ENCODE measurements around the gene PCMTD2.
"Not testable (repeated sequence)": the region's sequence is repeated elsewhere in the genome, so short reads cannot be mapped to it uniquely, and the experiment has no call there.

The PCMTD2 gene

DNA sequence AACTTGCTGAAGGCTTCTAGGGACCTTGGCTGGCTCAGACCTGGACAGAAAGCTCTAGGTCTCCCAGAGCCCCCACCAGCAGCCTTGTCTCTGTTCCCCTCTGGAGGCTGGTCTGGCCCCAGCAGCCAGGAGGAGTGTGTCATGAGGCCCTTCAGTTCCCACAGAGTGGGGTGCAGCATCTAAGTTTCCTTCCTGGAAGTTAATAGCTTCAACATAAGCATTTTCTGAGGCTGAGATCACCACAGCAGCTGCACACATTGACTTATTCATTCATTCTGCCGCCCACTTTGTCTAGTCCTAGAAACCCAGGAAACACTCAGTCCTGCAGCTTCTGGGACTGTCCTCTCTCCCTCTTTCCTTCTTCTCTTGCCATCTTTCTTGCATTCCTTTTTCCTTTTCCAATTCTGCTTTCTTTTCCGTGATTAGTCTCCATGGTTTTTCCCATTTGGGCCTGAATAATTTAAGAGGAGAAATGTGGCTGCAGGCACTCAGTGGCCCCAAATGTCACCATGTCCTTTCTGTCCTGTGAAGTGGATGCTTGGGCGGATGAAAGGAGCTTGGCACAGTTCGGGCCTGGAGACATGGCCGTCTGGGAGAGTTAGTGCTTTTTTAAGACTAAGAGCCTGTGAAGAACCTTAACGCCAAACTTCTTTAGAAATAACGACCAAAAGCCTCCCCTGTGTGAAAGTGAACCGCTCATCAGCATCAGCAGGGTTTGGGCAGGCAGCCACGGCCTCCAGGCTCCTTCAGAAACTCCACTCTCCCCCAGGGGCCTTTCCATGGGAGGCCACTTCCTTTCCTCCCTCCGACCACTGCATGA lies 31.0 kb upstream of the PCMTD2 start:
- no peak for DNase-seq

DNA sequence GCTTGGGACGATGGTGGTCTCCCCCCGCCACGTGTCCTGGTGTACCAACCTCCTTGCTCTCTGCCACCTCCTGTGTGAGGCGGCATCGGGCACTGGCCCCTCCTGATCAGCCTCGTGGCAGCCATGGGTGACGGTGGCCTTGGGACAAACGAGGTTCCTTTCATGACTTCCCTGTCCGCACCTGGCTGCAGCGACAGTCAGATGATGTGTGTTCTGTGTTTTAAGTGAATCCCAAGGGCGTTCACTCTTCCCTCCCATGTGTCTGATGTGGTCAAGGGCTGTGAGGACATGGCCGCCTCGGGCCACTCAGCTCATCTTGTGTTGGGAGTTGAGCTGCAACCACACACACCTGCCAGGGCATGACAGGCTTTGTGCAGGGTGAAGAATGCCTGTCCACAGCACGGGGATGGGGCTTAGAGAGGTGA lies 30.4 kb upstream of the PCMTD2 start:
- no peak for DNase-seq

GRCh38 chr20:64225828-64226598 lies 29.5 kb upstream of the PCMTD2 start:
- DNase-seq, result no peak

- peak; percentile 29 for DNase-seq
Observed at GRCh38 chr20:64226686-64227580, 28.6 kb upstream of the PCMTD2 start.

DNA sequence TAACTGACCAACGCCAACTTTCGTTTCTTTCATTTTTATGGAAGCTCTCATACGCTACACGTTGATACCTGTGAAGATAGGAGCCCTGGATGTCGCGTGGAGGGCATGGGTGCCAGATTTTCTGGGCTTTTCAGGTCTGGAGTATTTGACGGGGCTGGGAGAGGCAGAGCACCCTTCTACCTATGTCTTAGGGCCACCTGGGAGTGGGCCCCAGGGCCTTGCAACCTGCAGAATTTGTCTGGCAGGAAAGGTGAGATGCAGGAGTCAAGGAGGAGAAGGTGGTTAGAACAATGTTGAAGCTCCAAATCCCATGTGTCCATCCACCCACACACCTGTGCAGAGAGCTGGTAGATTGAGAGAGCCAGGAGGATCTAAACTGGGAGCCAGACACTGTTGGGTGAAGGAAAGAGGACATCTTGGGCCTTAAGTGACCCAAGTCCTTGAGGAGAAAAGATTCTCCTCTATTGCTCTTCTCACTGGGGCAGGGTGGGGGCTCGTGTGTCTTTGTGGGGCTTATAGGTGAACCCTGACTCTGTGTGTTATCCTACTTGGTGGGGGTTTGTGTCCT lies 27.4 kb upstream of the PCMTD2 start:
- no peak for DNase-seq

- no peak for DNase-seq
Observed at GRCh38 chr20:64228751-64229506, 26.6 kb upstream of the PCMTD2 start.

- no peak for DNase-seq
Observed at GRCh38 chr20:64229507-64230061, 26.0 kb upstream of the PCMTD2 start.

- DNase-seq, result no peak
Observed at GRCh38 chr20:64230461-64231145, 24.9 kb upstream of the PCMTD2 start.

DNA sequence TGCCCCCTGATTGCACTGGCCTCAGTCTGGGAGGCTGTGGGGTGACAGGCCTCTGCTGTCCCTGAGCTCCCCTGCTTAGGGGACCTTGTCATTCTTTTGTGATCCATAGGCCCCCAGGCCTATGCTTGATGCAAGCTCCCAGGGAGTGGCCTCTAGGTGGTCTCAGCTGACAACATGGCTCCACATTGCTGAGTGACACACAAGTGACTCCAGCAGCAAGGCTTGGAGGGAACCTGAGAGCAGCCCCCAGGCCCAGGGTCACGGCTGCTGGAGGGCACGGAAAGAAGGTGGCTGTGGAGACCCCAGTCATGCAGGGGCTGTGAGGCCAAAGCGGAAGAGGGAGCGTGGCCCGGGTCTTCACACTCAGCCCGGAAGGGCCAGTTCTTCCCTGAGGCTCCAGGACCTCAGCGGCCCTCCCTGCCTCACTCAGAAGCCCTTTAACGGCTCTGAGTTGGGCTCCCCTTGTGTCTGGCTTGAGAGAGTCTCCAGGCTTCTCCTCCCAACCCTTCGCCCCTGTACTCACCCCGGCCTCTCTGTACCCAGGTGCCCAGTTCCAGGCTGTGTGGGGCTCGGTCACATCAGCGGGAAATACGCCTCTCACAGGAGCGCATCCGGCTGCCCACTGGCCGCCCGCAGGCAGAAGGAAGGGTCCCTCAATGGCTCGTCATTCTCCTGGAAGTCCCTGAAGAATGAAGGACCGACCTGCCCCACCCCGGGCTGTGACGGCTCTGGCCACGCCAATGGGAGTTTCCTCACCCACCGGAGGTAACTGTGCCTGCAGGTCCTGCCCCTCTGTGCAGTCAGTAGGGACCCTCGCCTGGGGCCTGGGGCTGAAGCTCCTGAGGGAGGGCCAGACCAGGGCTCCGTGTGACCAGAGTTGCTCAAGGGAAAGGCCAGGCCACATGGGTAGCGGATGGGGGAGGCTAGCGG lies 23.7 kb upstream of the PCMTD2 start:
- DNase-seq, result no peak

GRCh38 chr20:64232794-64233193 lies 22.8 kb upstream of the PCMTD2 start:
- no peak for DNase-seq

GRCh38 chr20:64233725-64234124 lies 21.8 kb upstream of the PCMTD2 start:
- DNase-seq, result no peak

GRCh38 chr20:64234291-64234791 lies 21.2 kb upstream of the PCMTD2 start:
- no peak for DNase-seq

GRCh38 chr20:64234921-64235565 lies 20.5 kb upstream of the PCMTD2 start:
- not testable (repeated sequence) for DNase-seq

DNA sequence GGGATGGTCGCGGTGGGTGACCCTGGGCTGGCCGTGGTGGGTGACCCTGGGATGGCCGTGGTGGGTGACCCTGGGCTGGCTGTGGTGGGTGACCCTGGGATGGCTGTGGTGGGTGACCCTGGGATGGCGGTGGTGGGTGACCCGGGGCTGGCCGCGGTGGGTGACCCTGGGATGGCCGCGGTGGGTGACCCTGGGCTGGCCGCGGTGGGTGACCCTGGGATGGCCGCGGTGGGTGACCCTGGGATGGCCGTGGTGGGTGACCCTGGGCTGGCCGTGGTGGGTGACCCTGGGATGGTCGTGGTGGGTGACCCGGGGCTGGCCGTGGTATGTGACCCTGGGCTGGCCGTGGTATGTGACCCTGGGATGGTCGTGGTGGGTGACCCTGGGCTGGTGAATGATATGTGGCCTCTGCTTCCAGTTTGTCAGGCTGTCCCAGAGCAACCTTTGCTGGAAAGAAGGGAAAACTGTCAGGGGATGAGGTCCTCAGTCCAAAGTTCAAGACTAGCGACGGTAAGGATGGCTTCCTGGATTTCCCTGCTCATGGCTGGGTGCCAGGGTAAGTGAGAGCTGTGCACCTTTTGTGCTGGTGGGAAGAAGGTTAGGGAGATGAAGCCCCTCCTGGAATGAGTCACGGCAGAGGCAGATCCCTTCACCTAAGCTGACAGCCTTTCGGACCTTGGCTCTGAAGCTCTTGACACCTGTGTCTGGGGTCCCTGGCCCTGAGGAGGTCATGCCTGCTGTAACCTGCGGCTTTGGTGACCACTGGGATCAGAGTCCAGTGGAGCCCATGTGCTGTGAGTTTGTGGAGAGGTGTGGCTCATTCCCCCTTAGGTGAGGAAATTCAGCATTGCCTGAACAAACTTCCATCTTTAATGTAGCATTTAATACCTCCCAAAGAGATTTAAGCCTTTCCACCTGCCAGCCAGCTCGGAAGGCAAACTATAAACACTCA lies 19.1 kb upstream of the PCMTD2 start:
- no peak for DNase-seq

GRCh38 chr20:64237316-64237715 lies 18.2 kb upstream of the PCMTD2 start:
- no peak for DNase-seq

- DNase-seq, result no peak
Observed at GRCh38 chr20:64238115-64238825, 17.3 kb upstream of the PCMTD2 start.

- no peak for DNase-seq
Observed at GRCh38 chr20:64238851-64239387, 16.6 kb upstream of the PCMTD2 start.

Data from activated effector memory CD4-positive, alpha-beta T cell treated with Interleukin-2 at 50 U/mL for 16 hours (primary cell).